GM23338 (cell line): ENCODE measurements around the gene PCDHB16.
"Not testable (repeated sequence)": the region's sequence is repeated elsewhere in the genome, so short reads cannot be mapped to it uniquely, and the experiment has no call there.

Experiments
- CREB1 ChIP-seq: fragments of 250-450 bp; sonication (Bioruptor Pico); IDR thresholded peaks from 2 replicates; pipeline ENCODE4 v1.5.0; 2020; ENCODE audit warnings: low read depth, mild to moderate bottlenecking, moderate library complexity
- EZH2 ChIP-seq: fragments of 200-600 bp; sonication (generic); IDR thresholded peaks from one replicate; pipeline ENCODE4 v1.8.0; 2017; ENCODE audit warnings: antibody characterized with exemption, mild to moderate bottlenecking, low read depth; ENCODE audit not compliant: unreplicated experiment
- EZH2phosphoT487 ChIP-seq: fragments of 200-600 bp; sonication (generic); IDR thresholded peaks from one replicate; pipeline ENCODE4 v1.8.1; 2018; ENCODE audit warnings: antibody characterized with exemption; ENCODE audit not compliant: unreplicated experiment
- NANOG ChIP-seq: IDR thresholded peaks from 2 replicates; pipeline ENCODE4 v1.6.1; 2016; ENCODE audit warnings: antibody characterized with exemption, borderline replicate concordance
- POLR2AphosphoS5 ChIP-seq: IDR thresholded peaks from 2 replicates; pipeline ENCODE4 v1.6.1; 2016; ENCODE audit warnings: antibody characterized with exemption, low read depth
- REST ChIP-seq: IDR thresholded peaks from one replicate; pipeline ENCODE4 v1.6.1; 2018; ENCODE audit warnings: antibody characterized with exemption; ENCODE audit not compliant: unreplicated experiment
- STAT1 ChIP-seq: IDR thresholded peaks from one replicate; pipeline ENCODE4 v1.6.1; 2016; ENCODE audit warnings: antibody characterized with exemption; ENCODE audit not compliant: unreplicated experiment
- TF ChIP-seq, protein P1 (sequence below), 2 experiments: fragments of 200-600 bp in 1 of 2; sonication (generic) in 1 of 2; conservative IDR thresholded peaks; 2 replicates each; pipeline versions ENCODE4 v1.5.1 to v1.6.1; 2016 to 2017; ENCODE audit warnings: antibody characterized with exemption in 2 of 2, low read depth in 2 of 2, mild to moderate bottlenecking in 2 of 2, moderate library complexity in 1 of 2

- TF ChIP-seq, protein P1, sequence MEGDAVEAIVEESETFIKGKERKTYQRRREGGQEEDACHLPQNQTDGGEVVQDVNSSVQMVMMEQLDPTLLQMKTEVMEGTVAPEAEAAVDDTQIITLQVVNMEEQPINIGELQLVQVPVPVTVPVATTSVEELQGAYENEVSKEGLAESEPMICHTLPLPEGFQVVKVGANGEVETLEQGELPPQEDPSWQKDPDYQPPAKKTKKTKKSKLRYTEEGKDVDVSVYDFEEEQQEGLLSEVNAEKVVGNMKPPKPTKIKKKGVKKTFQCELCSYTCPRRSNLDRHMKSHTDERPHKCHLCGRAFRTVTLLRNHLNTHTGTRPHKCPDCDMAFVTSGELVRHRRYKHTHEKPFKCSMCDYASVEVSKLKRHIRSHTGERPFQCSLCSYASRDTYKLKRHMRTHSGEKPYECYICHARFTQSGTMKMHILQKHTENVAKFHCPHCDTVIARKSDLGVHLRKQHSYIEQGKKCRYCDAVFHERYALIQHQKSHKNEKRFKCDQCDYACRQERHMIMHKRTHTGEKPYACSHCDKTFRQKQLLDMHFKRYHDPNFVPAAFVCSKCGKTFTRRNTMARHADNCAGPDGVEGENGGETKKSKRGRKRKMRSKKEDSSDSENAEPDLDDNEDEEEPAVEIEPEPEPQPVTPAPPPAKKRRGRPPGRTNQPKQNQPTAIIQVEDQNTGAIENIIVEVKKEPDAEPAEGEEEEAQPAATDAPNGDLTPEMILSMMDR (conservative IDR thresholded peaks at IDR 0.05; ENCODE audit: low read depth in 2 of 2): not testable (repeated sequence)
- not testable (repeated sequence) for TF ChIP-seq EZH2phosphoT487; POLR2AphosphoS5; CREB1 (CRISPR knock-in tag); EZH2; STAT1; NANOG; REST
Measured at GRCh38 chr5:141224844-141225243, 42.7 kb downstream of the PCDHB16 start.
